ENCODE results near the gene CHID1.
A peak's percentile ranks its signal among the peaks of the same experiment; 100 is the strongest.

Gene CHID1

GRCh38 chr11:910589-911030, at the start of gene CHID1:
Gene CHID1, minus strand, starts transcription at chr11:910810. Its CDS starts 5,994 bp downstream, at chr11:904816.
- peak; percentile 84 for DNase-seq

GRCh38 chr11:959608-960007, 49.0 kb upstream of the CHID1 start:
- DNase-seq = no peak

- DNase-seq = no peak
Measured at GRCh38 chr11:959027-959426, 48.4 kb upstream of the CHID1 start.

GRCh38 chr11:958101-958500, 47.5 kb upstream of the CHID1 start:
- DNase-seq = no peak

GRCh38 chr11:957212-957920, 46.8 kb upstream of the CHID1 start:
- DNase-seq = no peak

- no peak for DNase-seq
Measured at GRCh38 chr11:955154-956063, 44.8 kb upstream of the CHID1 start.

GRCh38 chr11:954392-955153, 44.0 kb upstream of the CHID1 start:
- DNase-seq = no peak

GRCh38 chr11:953512-953911, 42.9 kb upstream of the CHID1 start:
- DNase-seq = no peak

- DNase-seq = no peak
Measured at GRCh38 chr11:952406-953385, 42.1 kb upstream of the CHID1 start.

- DNase-seq = no peak
Measured at GRCh38 chr11:951507-951906, 40.9 kb upstream of the CHID1 start.

GRCh38 chr11:947744-948143, 37.1 kb upstream of the CHID1 start:
- DNase-seq = no peak

GRCh38 chr11:945986-946385, 35.4 kb upstream of the CHID1 start:
- no peak for DNase-seq

- DNase-seq = no peak
Measured at GRCh38 chr11:944711-945470, 34.3 kb upstream of the CHID1 start.

GRCh38 chr11:942823-943222, 32.2 kb upstream of the CHID1 start:
- no peak for DNase-seq

- DNase-seq = no peak
Measured at GRCh38 chr11:940496-941135, 30.0 kb upstream of the CHID1 start.

GRCh38 chr11:937841-938261, 27.2 kb upstream of the CHID1 start:
- no peak for DNase-seq

- DNase-seq = no peak
Measured at GRCh38 chr11:936199-936598, 25.6 kb upstream of the CHID1 start.

GRCh38 chr11:934527-934926, 23.9 kb upstream of the CHID1 start:
- no peak for DNase-seq

GRCh38 chr11:933936-934335, 23.3 kb upstream of the CHID1 start:
- no peak for DNase-seq

- DNase-seq = no peak
Measured at GRCh38 chr11:933142-933851, 22.7 kb upstream of the CHID1 start.
